ENCODE results near the gene JHY. TPM values are rescaled to one million over a fixed set of nuclear protein-coding genes. Genes with fewer than 3 reads are reported as not detected.

Gene JHY
- total and polyA plus RNA-seq, 8 donors: 0.45 to 13.4 (median 1.4) TPM; not detected in 1

GRCh38 chr11:122933416-122933815 is 50.9 kb downstream of the JHY start:
- no peaks in the 10 kb centered on the region for H3K27me3 ChIP-seq
- no peaks in the 10 kb centered on the region for H3K36me3 ChIP-seq
- 48 to 73% (median 62%) methylated on average over 2 of the region's 2 CpGs for WGBS, 5 donors
- no peak overlapping the region for H3K4me3 ChIP-seq
- H3K9me3 ChIP-seq: no peaks in the 10 kb centered on the region
- DNase-seq: no peak
- H3K4me1 ChIP-seq: no peaks in the 10 kb centered on the region
- intact Hi-C loops (cut with DNase I; ENCODE audit: low total_unique reads): no loop called here
- no peak overlapping the region for H3K27ac ChIP-seq
- TF ChIP-seq POLR2A (IDR thresholded peaks at IDR 0.05) (no peak), EP300 (IDR thresholded peaks at IDR 0.05) (no peak), POLR2AphosphoS5 (IDR thresholded peaks at IDR 0.05) (no peak)
- TF ChIP-seq, protein P1, sequence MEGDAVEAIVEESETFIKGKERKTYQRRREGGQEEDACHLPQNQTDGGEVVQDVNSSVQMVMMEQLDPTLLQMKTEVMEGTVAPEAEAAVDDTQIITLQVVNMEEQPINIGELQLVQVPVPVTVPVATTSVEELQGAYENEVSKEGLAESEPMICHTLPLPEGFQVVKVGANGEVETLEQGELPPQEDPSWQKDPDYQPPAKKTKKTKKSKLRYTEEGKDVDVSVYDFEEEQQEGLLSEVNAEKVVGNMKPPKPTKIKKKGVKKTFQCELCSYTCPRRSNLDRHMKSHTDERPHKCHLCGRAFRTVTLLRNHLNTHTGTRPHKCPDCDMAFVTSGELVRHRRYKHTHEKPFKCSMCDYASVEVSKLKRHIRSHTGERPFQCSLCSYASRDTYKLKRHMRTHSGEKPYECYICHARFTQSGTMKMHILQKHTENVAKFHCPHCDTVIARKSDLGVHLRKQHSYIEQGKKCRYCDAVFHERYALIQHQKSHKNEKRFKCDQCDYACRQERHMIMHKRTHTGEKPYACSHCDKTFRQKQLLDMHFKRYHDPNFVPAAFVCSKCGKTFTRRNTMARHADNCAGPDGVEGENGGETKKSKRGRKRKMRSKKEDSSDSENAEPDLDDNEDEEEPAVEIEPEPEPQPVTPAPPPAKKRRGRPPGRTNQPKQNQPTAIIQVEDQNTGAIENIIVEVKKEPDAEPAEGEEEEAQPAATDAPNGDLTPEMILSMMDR (IDR thresholded peaks at IDR 0.05): no peak

DNA sequence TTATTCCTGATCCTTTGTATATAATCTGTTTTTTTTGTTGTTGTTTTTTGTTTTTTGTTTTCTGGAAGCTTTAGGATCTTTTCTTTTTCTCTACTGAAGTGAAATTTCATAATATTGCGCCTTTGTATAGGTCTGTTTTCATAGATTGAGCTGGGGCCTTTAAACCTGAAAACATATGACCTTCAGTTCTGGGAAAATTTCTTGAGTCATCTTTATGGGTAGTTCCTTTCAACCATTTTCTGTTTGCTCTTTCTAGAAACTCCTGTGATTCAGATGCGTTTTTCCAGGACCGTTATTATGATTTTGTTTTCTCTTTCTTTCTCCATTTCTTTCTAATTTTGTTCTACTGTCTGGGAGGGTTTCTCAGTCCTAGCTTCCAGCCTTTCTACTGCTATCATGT is 55.4 kb downstream of the JHY start:
- Histone ChIP-seq H3K27me3 (no peaks in the 10 kb centered on the region), H3K9me3 (no peaks in the 10 kb centered on the region), H3K27ac (no peak overlapping the region), H3K4me3 (no peak overlapping the region), H3K4me1 (no peaks in the 10 kb centered on the region), H3K36me3 (peaks cover 0 to 3% (median 0%) of the 10 kb centered on the region in 4 donors)
- TF ChIP-seq POLR2AphosphoS5 (IDR thresholded peaks at IDR 0.05) (no peak), EP300 (IDR thresholded peaks at IDR 0.05) (no peak), POLR2A (IDR thresholded peaks at IDR 0.05) (no peak)
- TF ChIP-seq, protein P1 (IDR thresholded peaks at IDR 0.05): no peak
- DNase-seq: no peak
- intact Hi-C loops (cut with DNase I; ENCODE audit: low total_unique reads): no loop called here
- 80 to 91% (median 85%) methylated on average over 3 of the region's 3 CpGs for WGBS, 5 donors

GRCh38 chr11:122938557-122938956 is 56.0 kb downstream of the JHY start:
- DNase-seq: no peak
- H3K4me3 ChIP-seq: no peak overlapping the region
- no peaks in the 10 kb centered on the region for H3K9me3 ChIP-seq
- H3K4me1 ChIP-seq: no peaks in the 10 kb centered on the region
- intact Hi-C loops (cut with DNase I; ENCODE audit: low total_unique reads): no loop called here
- H3K27ac ChIP-seq: no peak overlapping the region
- no peaks in the 10 kb centered on the region for H3K27me3 ChIP-seq
- H3K36me3 ChIP-seq: peaks cover 0 to 3% (median 0%) of the 10 kb centered on the region in 4 donors
- no peak for TF ChIP-seq EP300 (IDR thresholded peaks at IDR 0.05)
- no peak for TF ChIP-seq POLR2AphosphoS5 (IDR thresholded peaks at IDR 0.05)
- TF ChIP-seq, protein P1 (IDR thresholded peaks at IDR 0.05): no peak
- WGBS, 5 donors: 90 to 100% (median 99%) methylated on average over 2 of the region's 2 CpGs

DNA sequence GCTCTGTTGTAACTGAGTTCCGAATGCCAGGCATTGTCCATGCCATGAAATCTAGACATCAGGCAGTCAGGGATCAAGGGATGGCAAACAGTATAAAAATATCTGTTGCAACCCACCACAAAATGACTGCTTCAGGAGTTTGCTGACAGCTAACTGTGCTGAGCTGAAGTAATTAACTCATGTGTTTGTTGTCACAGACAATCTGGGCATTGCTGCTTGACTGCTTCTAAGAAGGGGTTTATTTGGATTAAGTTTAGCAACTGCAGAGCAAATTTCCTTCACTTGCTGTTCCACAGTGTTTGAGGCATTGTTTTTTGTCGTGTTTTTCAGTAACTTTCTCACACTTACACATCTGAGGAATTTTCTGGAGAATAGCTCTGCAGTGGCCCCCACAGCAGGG is 68.7 kb downstream of the JHY start:
- Histone ChIP-seq H3K9me3 (no peaks in the 10 kb centered on the region), H3K4me1 (no peaks in the 10 kb centered on the region), H3K36me3 (peaks cover 0 to 16% (median 13%) of the 10 kb centered on the region in 4 donors), H3K4me3 (no peak overlapping the region), H3K27ac (no peak overlapping the region), H3K27me3 (no peaks in the 10 kb centered on the region)
- no peak for DNase-seq
- WGBS, 5 donors: 54 to 69% (median 60%) methylated on average over 2 of the region's 2 CpGs
- intact Hi-C loops (cut with DNase I; ENCODE audit: low total_unique reads): no loop called here
- TF ChIP-seq, protein P1 (IDR thresholded peaks at IDR 0.05): no peak
- TF ChIP-seq POLR2A (IDR thresholded peaks at IDR 0.05): no peak
- no peak for TF ChIP-seq POLR2AphosphoS5 (IDR thresholded peaks at IDR 0.05)
- no peak for TF ChIP-seq EP300 (IDR thresholded peaks at IDR 0.05)

All from stomach (tissue), 9 donors.